ENCODE measurements around the gene TSPAN5. TPM values are rescaled to one million over a fixed set of nuclear protein-coding genes. Genes with fewer than 3 reads are reported as not detected.

Gene TSPAN5
- total and polyA plus RNA-seq, 8 donors = 1.6 to 90.2 (median 8.5) TPM

- peaks cover 0 to 8% (median 2%) of the 10 kb centered on the region in 4 donors for H3K4me1 ChIP-seq
- intact Hi-C loops (cut with DNase I; ENCODE audit: low total_unique reads) = no loop called here
- H3K4me3 ChIP-seq = no peak overlapping the region
- H3K27me3 ChIP-seq = no peaks in the 10 kb centered on the region
- no peak for DNase-seq
- no peak overlapping the region for H3K27ac ChIP-seq
- no peaks in the 10 kb centered on the region for H3K9me3 ChIP-seq
- WGBS, 5 donors = 80 to 97% (median 89%) methylated on average over 3 of the region's 3 CpGs
- H3K36me3 ChIP-seq = no peaks in the 10 kb centered on the region
- TF ChIP-seq CTCF (IDR thresholded peaks at IDR 0.05) (no peak), POLR2A (IDR thresholded peaks at IDR 0.05) (no peak), EP300 (IDR thresholded peaks at IDR 0.05) (no peak), POLR2AphosphoS5 (IDR thresholded peaks at IDR 0.05) (no peak)
These were observed 129.5 kb downstream of the TSPAN5 start for GRCh38 chr4:98528882-98529281.

- no peaks in the 10 kb centered on the region for H3K27me3 ChIP-seq
- H3K36me3 ChIP-seq = no peaks in the 10 kb centered on the region
- no peaks in the 10 kb centered on the region for H3K9me3 ChIP-seq
- no peak overlapping the region for H3K4me3 ChIP-seq
- no peak for TF ChIP-seq POLR2A (IDR thresholded peaks at IDR 0.05)
- TF ChIP-seq EP300 (IDR thresholded peaks at IDR 0.05) = no peak
- no peak for TF ChIP-seq CTCF (IDR thresholded peaks at IDR 0.05)
- TF ChIP-seq POLR2AphosphoS5 (IDR thresholded peaks at IDR 0.05) = no peak
- WGBS, 5 donors = 86 to 93% (median 88%) methylated on average over 9 of the region's 9 CpGs
- H3K4me1 ChIP-seq = peaks cover 0 to 15% (median 6%) of the 10 kb centered on the region in 4 donors
- intact Hi-C loops (cut with DNase I; ENCODE audit: low total_unique reads) = no loop called here
- H3K27ac ChIP-seq = no peak overlapping the region
- no peak for DNase-seq
These were observed 130.7 kb downstream of the TSPAN5 start for GRCh38 chr4:98527534-98528269.

- no peak overlapping the region for H3K4me3 ChIP-seq
- no peak overlapping the region for H3K27ac ChIP-seq
- no peaks in the 10 kb centered on the region for H3K9me3 ChIP-seq
- peaks cover 0 to 27% (median 6%) of the 10 kb centered on the region in 4 donors for H3K4me1 ChIP-seq
- no peak for DNase-seq
- H3K27me3 ChIP-seq = no peaks in the 10 kb centered on the region
- WGBS, 5 donors = 52 to 59% (median 54%) methylated on average over 4 of the region's 4 CpGs
- TF ChIP-seq CTCF (IDR thresholded peaks at IDR 0.05) = no peak
- no peak for TF ChIP-seq POLR2A (IDR thresholded peaks at IDR 0.05)
- TF ChIP-seq POLR2AphosphoS5 (IDR thresholded peaks at IDR 0.05) = no peak
- TF ChIP-seq EP300 (IDR thresholded peaks at IDR 0.05) = no peak
- intact Hi-C loops (cut with DNase I; ENCODE audit: low total_unique reads) = no loop called here
- H3K36me3 ChIP-seq = no peaks in the 10 kb centered on the region
These were observed 134.2 kb downstream of the TSPAN5 start for GRCh38 chr4:98524230-98524629.

- Histone ChIP-seq H3K9me3 (no peaks in the 10 kb centered on the region), H3K36me3 (no peaks in the 10 kb centered on the region), H3K27me3 (no peaks in the 10 kb centered on the region), H3K4me3 (no peak overlapping the region), H3K4me1 (peaks cover 0 to 36% (median 12%) of the 10 kb centered on the region in 4 donors), H3K27ac (no peak overlapping the region)
- 69 to 84% (median 76%) methylated on average over 3 of the region's 3 CpGs for whole genome bisulfite sequencing, 5 donors
- TF ChIP-seq POLR2A (IDR thresholded peaks at IDR 0.05) (no peak), POLR2AphosphoS5 (IDR thresholded peaks at IDR 0.05) (no peak), EP300 (IDR thresholded peaks at IDR 0.05) (no peak), CTCF (IDR thresholded peaks at IDR 0.05) (no peak)
- DNase-seq = peak in 1 of 2 donors; percentile 58
- intact Hi-C loops (cut with DNase I; ENCODE audit: low total_unique reads) = no loop called here
These were observed 135.6 kb downstream of the TSPAN5 start for GRCh38 chr4:98522636-98523395.

Measured in stomach (tissue), 9 donors.